Esophagus (tissue), 2 donors: ENCODE results near the gene RUVBL1. TPM values are rescaled to one million over a fixed set of nuclear protein-coding genes. Genes with fewer than 3 reads are reported as not detected.

ENCODE experiments used
- H3K27ac ChIP-seq, 2 donors: one replicate each; pipeline ENCODE4 v1.5.1; 2013; ENCODE audit warnings: low read depth in 2 of 2, mild to moderate bottlenecking in 2 of 2, inconsistent platforms in 1 of 2, low read length in 1 of 2, moderate library complexity in 1 of 2
- H3K27me3 ChIP-seq, 2 donors: one replicate each; pipeline ENCODE4 v1.6.1; 2013; ENCODE audit warnings: low read length in 2 of 2, control low read depth in 1 of 2, mild to moderate bottlenecking in 1 of 2; ENCODE audit not compliant: insufficient read depth in 2 of 2, control insufficient read depth in 1 of 2
- H3K36me3 ChIP-seq, 2 donors: one replicate each; pipeline ENCODE4 v1.6.1; 2013; ENCODE audit warnings: low read length in 1 of 2; ENCODE audit not compliant: control insufficient read depth in 2 of 2, insufficient read depth in 2 of 2
- H3K4me1 ChIP-seq, 2 donors: one replicate each; pipeline ENCODE4 v1.6.1; 2013; ENCODE audit warnings: low read length in 1 of 2; ENCODE audit not compliant: control insufficient read depth in 2 of 2, insufficient read depth in 2 of 2
- H3K4me3 ChIP-seq, 2 donors: one replicate each; pipeline ENCODE4 v1.5.1; 2013; ENCODE audit warnings: low read length in 2 of 2, mild to moderate bottlenecking in 2 of 2, low read depth in 1 of 2, moderate library complexity in 1 of 2
- H3K9me3 ChIP-seq, 2 donors: one replicate each; pipeline ENCODE4 v1.6.1; 2013; ENCODE audit warnings: mild to moderate bottlenecking in 2 of 2, low read depth in 1 of 2, low read length in 1 of 2, moderate library complexity in 1 of 2; ENCODE audit not compliant: control insufficient read depth in 2 of 2, insufficient read depth in 1 of 2
- WGBS, 2 donors: extraction: QIAGEN DNeasy Blood & Tissue Kit; methylation state at CpG; one replicate each; pipeline ENCODE4 v1.1.7; 2013; 5-methylcytosine and 5-hydroxymethylcytosine counted together
- polyA plus RNA-seq, 2 donors: library from polyadenylated mRNA; stranded (reverse); fragments of 200-250 nt; gene quantifications; one replicate each; pipeline ENCODE4 v1.2.3, GENCODE V29; 2013
- donor health status: healthy with polysubstance abuse.
- donor health status: Bipolar disorder and iron deficiency.

RUVBL1 gene
- polyA plus RNA-seq, 2 donors = 7.5 to 32.5 TPM

GRCh38 chr3:128072454-128073184 is 51.0 kb downstream of the RUVBL1 start:
- Histone ChIP-seq H3K4me1 (peaks cover 0 to 8% of the 10 kb centered on the region in 2 donors), H3K4me3 (no peak overlapping the region), H3K36me3 (peaks cover 25 to 48% of the 10 kb centered on the region in 2 donors), H3K27ac (no peak overlapping the region), H3K9me3 (no peaks in the 10 kb centered on the region), H3K27me3 (no peaks in the 10 kb centered on the region)
- WGBS, 2 donors = 70 to 86% methylated on average over 13 of the region's 13 CpGs

DNA sequence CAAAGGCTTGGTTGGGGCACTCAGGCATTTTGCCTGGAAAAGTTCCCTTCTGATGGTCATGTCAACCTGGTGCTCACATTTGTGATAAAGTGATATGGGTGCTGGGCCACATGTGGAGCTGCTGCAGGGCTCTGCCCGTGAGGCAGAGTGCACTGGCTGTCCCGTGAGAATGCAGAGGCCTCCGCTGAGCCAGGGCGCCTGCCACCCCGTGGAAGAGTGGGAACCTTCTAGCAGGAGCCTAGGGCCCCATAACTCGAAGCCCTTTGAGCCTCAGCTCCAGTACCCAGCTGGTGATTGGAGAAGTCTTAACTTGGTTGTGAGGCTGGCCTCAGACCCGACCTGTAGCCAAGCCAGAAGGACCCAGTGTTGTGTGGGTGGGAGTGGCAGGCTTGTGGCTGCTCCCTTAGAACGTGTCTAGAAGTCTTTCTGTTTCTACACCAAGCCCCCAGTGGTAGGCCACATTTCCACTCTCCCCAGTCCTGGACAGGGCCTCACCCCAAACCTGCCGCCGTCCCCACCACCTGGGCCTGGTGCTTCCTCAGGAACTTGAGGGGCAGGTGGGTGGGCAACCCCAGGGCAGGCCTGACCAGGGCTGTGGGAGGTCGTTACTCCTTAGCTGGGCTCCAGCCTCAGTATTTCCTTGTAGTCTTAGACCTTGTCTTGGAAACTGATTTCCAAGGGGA is 51.7 kb downstream of the RUVBL1 start:
- Histone ChIP-seq H3K27ac (no peak overlapping the region), H3K36me3 (peaks cover 29 to 55% of the 10 kb centered on the region in 2 donors), H3K4me1 (peaks cover 0 to 8% of the 10 kb centered on the region in 2 donors), H3K9me3 (no peaks in the 10 kb centered on the region), H3K4me3 (no peak overlapping the region), H3K27me3 (no peaks in the 10 kb centered on the region)
- WGBS, 2 donors = 72 to 79% methylated on average over 11 of the region's 11 CpGs

DNA sequence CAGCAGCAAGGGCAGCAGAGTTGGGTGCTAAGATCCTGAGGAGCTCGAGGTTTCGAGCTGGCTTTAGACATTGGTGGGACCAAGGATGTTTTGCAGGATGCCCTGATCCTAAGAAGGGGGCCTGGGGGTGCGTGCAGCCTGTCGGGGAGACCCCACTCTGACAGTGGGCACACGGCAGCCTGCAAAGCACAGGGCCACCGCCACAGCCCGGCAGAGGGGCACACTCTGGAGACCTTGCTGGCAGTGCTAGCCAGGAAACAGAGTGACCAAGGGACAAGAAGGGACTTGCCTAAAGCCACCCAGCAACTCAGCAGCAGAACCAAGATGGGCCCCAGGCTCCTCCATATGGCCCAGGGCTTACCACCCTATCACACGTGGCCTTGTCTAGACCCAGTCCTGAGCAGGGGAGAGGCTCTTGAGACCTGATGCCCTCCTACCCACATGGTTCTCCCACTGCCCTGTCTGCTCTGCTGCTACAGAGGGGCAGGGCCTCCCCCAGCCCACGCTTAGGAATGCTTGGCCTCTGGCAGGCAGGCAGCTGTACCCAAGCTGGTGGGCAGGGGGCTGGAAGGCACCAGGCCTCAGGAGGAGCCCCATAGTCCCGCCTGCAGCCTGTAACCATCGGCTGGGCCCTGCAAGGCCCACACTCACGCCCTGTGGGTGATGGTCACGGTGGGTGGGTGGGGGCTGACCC is 52.6 kb downstream of the RUVBL1 start:
- peaks cover 33 to 62% of the 10 kb centered on the region in 2 donors for H3K36me3 ChIP-seq
- WGBS, 2 donors = 81 to 89% methylated on average over 13 of the region's 13 CpGs
- no peaks in the 10 kb centered on the region for H3K27me3 ChIP-seq
- no peak overlapping the region for H3K4me3 ChIP-seq
- H3K9me3 ChIP-seq = no peaks in the 10 kb centered on the region
- H3K27ac ChIP-seq = no peak overlapping the region
- H3K4me1 ChIP-seq = peaks cover 0 to under 1% of the 10 kb centered on the region in 2 donors

DNA sequence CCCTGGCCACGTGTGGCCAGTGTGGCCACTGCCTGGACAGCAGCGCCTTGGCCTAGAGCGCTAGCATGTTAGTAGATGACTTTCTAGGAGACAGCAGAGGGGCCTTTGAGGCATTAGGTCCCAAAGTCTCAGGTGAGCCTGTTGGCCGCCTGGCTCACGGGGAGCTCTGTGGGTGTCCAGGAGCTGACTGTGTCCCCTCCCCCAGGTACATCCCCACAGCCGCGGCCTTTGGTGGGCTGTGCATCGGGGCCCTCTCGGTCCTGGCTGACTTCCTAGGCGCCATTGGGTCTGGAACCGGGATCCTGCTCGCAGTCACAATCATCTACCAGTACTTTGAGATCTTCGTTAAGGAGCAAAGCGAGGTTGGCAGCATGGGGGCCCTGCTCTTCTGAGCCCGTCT is 54.3 kb downstream of the RUVBL1 start:
- no peaks in the 10 kb centered on the region for H3K27me3 ChIP-seq
- H3K9me3 ChIP-seq = no peaks in the 10 kb centered on the region
- no peak overlapping the region for H3K27ac ChIP-seq
- H3K4me3 ChIP-seq = no peak overlapping the region
- no peaks in the 10 kb centered on the region for H3K4me1 ChIP-seq
- H3K36me3 ChIP-seq = peaks cover 40 to 66% of the 10 kb centered on the region in 2 donors
- 93% methylated on average over 15 of the region's 15 CpGs for WGBS, 2 donors

DNA sequence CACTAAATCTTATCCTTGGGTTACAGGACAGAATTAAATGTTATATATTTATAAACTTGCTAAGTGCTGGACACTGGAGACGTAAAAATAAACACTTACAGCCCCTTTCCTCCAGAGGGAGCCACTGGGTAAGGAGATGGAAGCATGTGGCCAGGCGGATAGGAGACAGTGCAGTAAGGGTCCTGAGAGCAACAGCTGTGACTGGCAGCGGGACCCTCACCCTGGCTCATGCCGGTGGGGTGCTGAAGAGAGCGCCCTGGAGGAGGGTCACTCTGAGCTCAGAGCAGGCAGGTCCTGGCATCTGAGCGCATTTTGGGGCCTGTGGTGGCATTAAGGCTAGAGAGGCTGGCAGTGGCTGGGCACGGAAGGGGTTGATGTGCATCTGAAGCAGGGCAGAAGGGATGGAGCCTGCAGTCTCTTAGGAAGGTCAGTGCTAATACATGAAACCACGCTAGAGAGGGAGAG is 55.4 kb downstream of the RUVBL1 start:
- Histone ChIP-seq H3K4me1 (no peaks in the 10 kb centered on the region), H3K9me3 (no peaks in the 10 kb centered on the region), H3K36me3 (peaks cover 45 to 75% of the 10 kb centered on the region in 2 donors), H3K27ac (no peak overlapping the region), H3K27me3 (no peaks in the 10 kb centered on the region), H3K4me3 (no peak overlapping the region)
- 82 to 83% methylated on average over 8 of the region's 8 CpGs for WGBS, 2 donors

DNA sequence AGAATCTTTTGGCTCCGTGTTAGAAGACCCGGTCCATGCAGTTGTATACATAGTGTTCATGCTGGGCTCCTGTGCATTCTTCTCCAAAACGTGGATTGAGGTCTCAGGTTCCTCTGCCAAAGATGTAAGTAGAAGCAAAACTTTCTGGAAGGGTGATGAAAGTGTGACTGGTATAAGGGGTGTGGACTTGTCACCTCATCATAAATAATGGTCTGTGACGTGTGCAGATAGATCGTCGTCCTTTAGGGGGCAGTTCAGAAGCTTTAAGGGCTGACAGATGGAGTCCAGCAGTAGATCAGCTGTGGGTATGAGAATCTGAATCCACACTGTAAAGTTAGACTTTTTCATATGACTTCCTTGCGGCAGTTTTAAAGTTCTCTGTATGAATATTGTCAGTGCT is 56.1 kb downstream of the RUVBL1 start:
- H3K27me3 ChIP-seq = no peaks in the 10 kb centered on the region
- H3K36me3 ChIP-seq = peaks cover 48 to 72% of the 10 kb centered on the region in 2 donors
- H3K9me3 ChIP-seq = no peaks in the 10 kb centered on the region
- WGBS, 2 donors = 67 to 71% methylated on average over 7 of the region's 7 CpGs
- H3K4me1 ChIP-seq = no peaks in the 10 kb centered on the region
- H3K27ac ChIP-seq = no peak overlapping the region
- no peak overlapping the region for H3K4me3 ChIP-seq

- Histone ChIP-seq H3K4me1 (no peaks in the 10 kb centered on the region), H3K9me3 (no peaks in the 10 kb centered on the region), H3K36me3 (peaks cover 56 to 73% of the 10 kb centered on the region in 2 donors), H3K4me3 (no peak overlapping the region), H3K27me3 (no peaks in the 10 kb centered on the region), H3K27ac (no peak overlapping the region)
- WGBS, 2 donors = 90 to 94% methylated on average over 9 of the region's 9 CpGs
Measured at GRCh38 chr3:128066676-128067075, 56.9 kb downstream of the RUVBL1 start.

- no peaks in the 10 kb centered on the region for H3K9me3 ChIP-seq
- no peak overlapping the region for H3K27ac ChIP-seq
- no peaks in the 10 kb centered on the region for H3K4me1 ChIP-seq
- H3K36me3 ChIP-seq = peaks cover 58 to 72% of the 10 kb centered on the region in 2 donors
- H3K4me3 ChIP-seq = no peak overlapping the region
- no peaks in the 10 kb centered on the region for H3K27me3 ChIP-seq
- WGBS, 2 donors = 92 to 93% methylated on average over 4 of the region's 4 CpGs
Measured at GRCh38 chr3:128066114-128066513, 57.5 kb downstream of the RUVBL1 start.

- H3K4me1 ChIP-seq = no peaks in the 10 kb centered on the region
- H3K36me3 ChIP-seq = peaks cover 63 to 67% of the 10 kb centered on the region in 2 donors
- no peaks in the 10 kb centered on the region for H3K9me3 ChIP-seq
- H3K27ac ChIP-seq = no peak overlapping the region
- no peak overlapping the region for H3K4me3 ChIP-seq
- no peaks in the 10 kb centered on the region for H3K27me3 ChIP-seq
- 88 to 90% methylated on average over 6 of the region's 6 CpGs for WGBS, 2 donors
Measured at GRCh38 chr3:128064962-128065361, 58.6 kb downstream of the RUVBL1 start.
